GM23338 (cell line): Measurements from ENCODE around the gene EPHA10.

Experiments used
- CREB1 ChIP-seq: fragments of 250-450 bp; sonication (Bioruptor Pico); IDR thresholded peaks from 2 replicates; pipeline ENCODE4 v1.5.0; 2020; ENCODE audit warnings: low read depth, mild to moderate bottlenecking, moderate library complexity
- CTCF ChIP-seq, 2 experiments: fragments of 200-600 bp in 1 of 2; sonication (generic) in 1 of 2; conservative IDR thresholded peaks; 2 replicates each; pipeline versions ENCODE4 v1.5.1 to v1.6.1; 2016 to 2017; ENCODE audit warnings: antibody characterized with exemption in 2 of 2, low read depth in 2 of 2, mild to moderate bottlenecking in 2 of 2, moderate library complexity in 1 of 2
- ETS1 ChIP-seq: IDR thresholded peaks from 2 replicates; pipeline ENCODE4 v1.6.1; 2016; ENCODE audit warnings: antibody characterized with exemption
- EZH2 ChIP-seq: fragments of 200-600 bp; sonication (generic); IDR thresholded peaks from one replicate; pipeline ENCODE4 v1.8.0; 2017; ENCODE audit warnings: antibody characterized with exemption, mild to moderate bottlenecking, low read depth; ENCODE audit not compliant: unreplicated experiment
- EZH2phosphoT487 ChIP-seq: fragments of 200-600 bp; sonication (generic); IDR thresholded peaks from one replicate; pipeline ENCODE4 v1.8.1; 2018; ENCODE audit warnings: antibody characterized with exemption; ENCODE audit not compliant: unreplicated experiment
- JUNB ChIP-seq: IDR thresholded peaks from one replicate; pipeline ENCODE4 v1.6.1; 2016; ENCODE audit warnings: antibody characterized with exemption; ENCODE audit not compliant: unreplicated experiment
- POLR2AphosphoS5 ChIP-seq: IDR thresholded peaks from 2 replicates; pipeline ENCODE4 v1.6.1; 2016; ENCODE audit warnings: antibody characterized with exemption, low read depth
- REST ChIP-seq: IDR thresholded peaks from one replicate; pipeline ENCODE4 v1.6.1; 2018; ENCODE audit warnings: antibody characterized with exemption; ENCODE audit not compliant: unreplicated experiment
- STAT1 ChIP-seq: IDR thresholded peaks from one replicate; pipeline ENCODE4 v1.6.1; 2016; ENCODE audit warnings: antibody characterized with exemption; ENCODE audit not compliant: unreplicated experiment
- ZNF331 ChIP-seq: fragments of 250-450 bp; sonication (Bioruptor Pico); IDR thresholded peaks from 2 replicates; pipeline ENCODE4 v1.5.0; 2020; ENCODE audit warnings: low read depth, mild to moderate bottlenecking, moderate library complexity
- ZNF462 ChIP-seq: fragments of 250-450 bp; sonication (Bioruptor Pico); IDR thresholded peaks from 2 replicates; pipeline ENCODE4 v1.5.0; 2020; ENCODE audit warnings: mild to moderate bottlenecking, moderate library complexity

GRCh38 chr1:37682334-37682987 lies 82.5 kb downstream of the EPHA10 start:
- peak; percentile 86 to 98 for TF ChIP-seq CTCF (conservative IDR thresholded peaks at IDR 0.05; ENCODE audit: low read depth in 2 of 2)
- no peak for TF ChIP-seq POLR2AphosphoS5
- TF ChIP-seq EZH2 = no peak
- TF ChIP-seq EZH2phosphoT487 = no peak
- no peak for TF ChIP-seq ZNF331 (CRISPR knock-in tag)
- no peak for TF ChIP-seq ETS1
- no peak for TF ChIP-seq JUNB
- no peak for TF ChIP-seq STAT1
- TF ChIP-seq REST = no peak
- no peak for TF ChIP-seq CREB1 (CRISPR knock-in tag)
- TF ChIP-seq ZNF462 (CRISPR knock-in tag) = no peak
